ENCODE measurements around the gene SGK1.
"Not testable (repeated sequence)": the region's sequence is repeated elsewhere in the genome, so short reads cannot be mapped to it uniquely, and the experiment has no call there.

Gene SGK1

DNA sequence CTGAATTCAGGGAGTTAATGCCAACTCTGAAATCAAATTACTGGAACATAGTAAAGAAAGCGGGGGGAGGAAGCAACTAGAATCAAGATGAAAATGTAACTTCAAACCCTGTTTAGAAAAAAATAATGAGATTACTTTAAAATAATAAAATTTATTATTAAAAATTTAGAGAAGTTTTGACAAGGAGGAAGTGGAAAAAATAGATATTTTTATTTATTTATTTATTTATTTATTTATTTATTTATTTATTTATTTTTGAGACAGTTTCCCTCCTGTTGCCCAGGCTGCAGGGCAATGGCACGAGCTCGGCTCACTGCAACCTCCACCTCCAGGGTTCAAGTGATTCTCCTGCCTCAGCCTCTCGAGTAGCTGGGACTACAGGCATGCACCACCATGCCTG, 82.6 kb downstream of the SGK1 start:
- DNase-seq; H3K27ac ChIP-seq (ENCODE audit: insufficient read depth, low read length, poor library complexity, severe bottlenecking); H3K9me3 ChIP-seq (ENCODE audit: control insufficient read depth, low read length); H3K27me3 ChIP-seq (replicated peaks; ENCODE audit: control insufficient read depth, insufficient read depth, low read length, poor library complexity, severe bottlenecking); H3K4me1 ChIP-seq (ENCODE audit: control insufficient read depth, insufficient read depth, low read length, poor library complexity, severe bottlenecking); H3K36me3 ChIP-seq (ENCODE audit: control insufficient read depth, insufficient read depth, low read length); H3K4me3 ChIP-seq (ENCODE audit: insufficient read depth, low read depth, low read length, poor library complexity, severe bottlenecking): not testable (repeated sequence)

DNA sequence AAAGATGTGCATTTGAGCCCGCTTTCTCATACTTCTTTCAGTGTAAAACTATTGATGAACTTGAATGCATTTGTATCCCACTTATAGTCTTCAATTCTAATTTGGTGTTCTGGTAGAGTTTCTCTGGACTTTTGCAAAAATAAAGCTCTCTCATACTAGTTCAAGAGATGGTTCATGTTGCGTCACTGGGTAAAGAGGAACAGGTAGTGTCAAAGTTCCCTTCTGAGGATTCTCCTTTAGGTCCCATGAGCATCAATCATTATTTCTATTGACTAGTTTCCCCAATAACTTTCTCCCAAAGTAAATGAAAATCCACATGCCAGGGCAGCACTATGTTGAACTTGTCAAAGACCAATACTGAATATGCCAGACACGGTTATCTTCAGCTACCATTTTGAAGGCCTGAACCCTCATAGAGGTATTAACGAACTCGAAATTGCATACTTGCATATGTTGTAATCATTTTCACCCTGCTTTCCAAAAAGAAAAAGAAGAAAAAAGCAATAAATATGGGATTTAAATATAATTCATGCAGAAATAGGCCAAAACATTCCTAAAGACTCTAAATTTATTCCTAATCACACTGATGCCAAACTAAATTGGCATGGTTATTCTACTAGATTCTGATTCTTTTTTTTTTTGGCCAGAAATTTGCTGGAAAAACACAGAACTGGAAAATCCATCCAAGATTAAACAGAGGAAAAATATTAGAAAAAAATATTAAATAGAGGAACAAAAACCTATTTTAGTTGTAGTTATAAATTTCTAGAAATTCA, 84.5 kb downstream of the SGK1 start:
- H3K27ac ChIP-seq (ENCODE audit: insufficient read depth, low read length, poor library complexity, severe bottlenecking): no peak overlapping the region
- no peak overlapping the region for H3K4me3 ChIP-seq (ENCODE audit: insufficient read depth, low read depth, low read length, poor library complexity, severe bottlenecking)
- H3K4me1 ChIP-seq (ENCODE audit: control insufficient read depth, insufficient read depth, low read length, poor library complexity, severe bottlenecking): no peaks in the 10 kb centered on the region
- H3K9me3 ChIP-seq (ENCODE audit: control insufficient read depth, low read length): no peaks in the 10 kb centered on the region
- no peak for DNase-seq
- H3K27me3 ChIP-seq (replicated peaks; ENCODE audit: control insufficient read depth, insufficient read depth, low read length, poor library complexity, severe bottlenecking): no peaks in the 10 kb centered on the region
- H3K36me3 ChIP-seq (ENCODE audit: control insufficient read depth, insufficient read depth, low read length): no peaks in the 10 kb centered on the region

DNA sequence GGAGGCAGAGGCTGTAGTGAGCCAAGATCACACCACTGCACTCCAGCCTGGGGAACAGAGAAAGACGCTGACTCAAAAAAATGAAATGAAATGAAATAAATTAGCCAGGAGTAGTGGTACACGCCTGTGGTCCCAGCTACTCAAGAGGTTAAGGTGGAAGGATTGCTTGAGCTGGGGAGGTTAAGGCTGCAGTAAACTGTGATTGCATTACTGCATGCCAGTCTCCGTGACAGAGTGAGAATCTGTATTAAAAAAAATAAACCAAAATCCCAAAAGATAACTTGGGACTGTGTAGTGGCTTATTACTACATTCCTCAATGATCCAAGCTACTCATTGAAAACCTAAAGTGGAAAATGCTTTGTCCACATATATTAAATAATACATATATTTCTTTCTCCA, 87.0 kb downstream of the SGK1 start:
- no peaks in the 10 kb centered on the region for H3K27me3 ChIP-seq (replicated peaks; ENCODE audit: control insufficient read depth, insufficient read depth, low read length, poor library complexity, severe bottlenecking)
- no peaks in the 10 kb centered on the region for H3K4me1 ChIP-seq (ENCODE audit: control insufficient read depth, insufficient read depth, low read length, poor library complexity, severe bottlenecking)
- no peak overlapping the region for H3K27ac ChIP-seq (ENCODE audit: insufficient read depth, low read length, poor library complexity, severe bottlenecking)
- DNase-seq: no peak
- H3K9me3 ChIP-seq (ENCODE audit: control insufficient read depth, low read length): no peaks in the 10 kb centered on the region
- no peaks in the 10 kb centered on the region for H3K36me3 ChIP-seq (ENCODE audit: control insufficient read depth, insufficient read depth, low read length)
- H3K4me3 ChIP-seq (ENCODE audit: insufficient read depth, low read depth, low read length, poor library complexity, severe bottlenecking): no peak overlapping the region

DNA sequence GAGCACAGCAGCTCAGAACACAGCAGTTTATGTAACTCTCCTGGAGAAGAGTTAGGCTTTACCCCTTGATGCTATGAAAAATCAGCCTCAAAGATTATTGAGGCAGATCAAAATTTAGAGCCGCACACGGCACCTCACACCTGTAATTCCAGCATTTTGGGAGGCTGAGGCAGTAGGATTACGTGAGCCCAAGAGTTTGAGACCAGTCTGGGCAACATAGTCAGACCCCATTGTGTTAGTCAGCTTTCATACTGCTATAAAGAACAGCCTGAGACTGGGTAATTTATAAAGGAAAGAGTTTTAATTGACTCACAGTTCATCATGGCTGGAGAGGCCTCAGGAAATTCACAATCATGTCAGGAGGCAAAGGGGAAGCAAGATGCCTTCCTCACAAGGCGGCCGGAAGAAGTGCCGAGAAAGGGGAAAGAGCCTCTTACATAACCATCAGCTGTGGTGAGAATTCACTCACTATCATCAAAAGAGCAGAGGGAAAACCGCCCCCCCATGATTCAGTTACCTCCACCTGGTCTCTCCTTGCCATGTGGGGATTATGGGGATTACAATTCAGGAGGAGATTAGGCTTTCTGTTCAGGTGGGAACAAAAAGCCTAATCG, 87.7 kb downstream of the SGK1 start:
- H3K4me1 ChIP-seq (ENCODE audit: control insufficient read depth, insufficient read depth, low read length, poor library complexity, severe bottlenecking): no peaks in the 10 kb centered on the region
- H3K36me3 ChIP-seq (ENCODE audit: control insufficient read depth, insufficient read depth, low read length): no peaks in the 10 kb centered on the region
- DNase-seq: no peak

DNA sequence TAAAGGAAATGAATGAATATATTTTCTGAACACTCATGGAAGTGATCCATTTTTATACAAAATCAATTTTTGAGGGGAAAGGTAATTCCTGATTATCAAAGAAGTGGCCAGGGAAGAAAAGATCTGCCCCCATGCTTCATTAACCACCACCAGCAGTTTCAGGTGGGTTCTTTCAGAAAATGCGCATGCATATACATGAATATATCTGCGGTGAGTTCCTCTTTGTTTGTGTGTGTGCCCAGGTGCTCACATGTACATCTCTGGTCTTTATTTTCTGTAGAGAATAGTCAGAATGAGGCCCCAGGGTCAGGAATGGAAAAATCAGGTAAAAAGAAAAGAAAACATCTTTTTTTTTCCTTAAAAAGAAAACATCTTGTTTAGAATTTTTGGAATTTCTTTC, 88.4 kb downstream of the SGK1 start:
- no peaks in the 10 kb centered on the region for H3K36me3 ChIP-seq (ENCODE audit: control insufficient read depth, insufficient read depth, low read length)
- H3K4me3 ChIP-seq (ENCODE audit: insufficient read depth, low read depth, low read length, poor library complexity, severe bottlenecking): no peak overlapping the region
- no peaks in the 10 kb centered on the region for H3K27me3 ChIP-seq (replicated peaks; ENCODE audit: control insufficient read depth, insufficient read depth, low read length, poor library complexity, severe bottlenecking)
- H3K27ac ChIP-seq (ENCODE audit: insufficient read depth, low read length, poor library complexity, severe bottlenecking): no peak overlapping the region
- no peaks in the 10 kb centered on the region for H3K9me3 ChIP-seq (ENCODE audit: control insufficient read depth, low read length)
- H3K4me1 ChIP-seq (ENCODE audit: control insufficient read depth, insufficient read depth, low read length, poor library complexity, severe bottlenecking): no peaks in the 10 kb centered on the region
- DNase-seq: no peak

More for the DNA sequence above, 87.7 kb downstream of the SGK1 start:
- Histone ChIP-seq H3K4me3 (ENCODE audit: insufficient read depth, low read depth, low read length, poor library complexity, severe bottlenecking) (no peak overlapping the region), H3K9me3 (ENCODE audit: control insufficient read depth, low read length) (no peaks in the 10 kb centered on the region), H3K27me3 (replicated peaks; ENCODE audit: control insufficient read depth, insufficient read depth, low read length, poor library complexity, severe bottlenecking) (no peaks in the 10 kb centered on the region), H3K27ac (ENCODE audit: insufficient read depth, low read length, poor library complexity, severe bottlenecking) (no peak overlapping the region)

DNA sequence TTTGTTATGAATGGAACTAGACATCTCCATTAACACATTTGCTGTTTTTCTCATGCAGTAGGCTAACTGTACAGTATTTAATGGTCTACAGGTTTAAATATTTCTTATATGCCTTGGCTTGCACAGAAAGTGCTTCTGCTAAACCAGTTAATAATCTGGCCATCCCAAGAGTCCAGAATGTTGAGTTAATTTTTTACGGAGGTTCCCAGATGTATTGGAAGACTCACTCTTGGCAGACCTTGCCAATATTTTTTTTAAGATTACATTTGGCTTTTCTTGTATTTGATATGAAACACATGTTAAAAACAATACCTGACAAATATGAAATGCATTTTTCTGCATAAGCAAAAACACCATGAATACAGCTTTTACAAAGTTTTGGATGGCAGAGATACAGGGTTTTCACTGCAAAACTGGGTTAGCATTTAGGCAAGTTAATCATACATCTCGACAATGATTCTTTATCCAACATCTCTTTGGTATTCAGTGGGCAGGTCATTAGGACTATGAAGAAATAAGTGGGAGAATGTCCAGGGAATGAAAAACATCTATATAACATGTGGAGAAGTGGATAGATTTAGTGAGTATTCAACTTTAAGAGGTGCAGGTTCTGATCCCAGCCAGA, 94.0 kb downstream of the SGK1 start:
- Histone ChIP-seq H3K9me3 (ENCODE audit: control insufficient read depth, low read length) (no peaks in the 10 kb centered on the region), H3K4me3 (ENCODE audit: insufficient read depth, low read depth, low read length, poor library complexity, severe bottlenecking) (no peak overlapping the region), H3K4me1 (ENCODE audit: control insufficient read depth, insufficient read depth, low read length, poor library complexity, severe bottlenecking) (no peaks in the 10 kb centered on the region), H3K27me3 (replicated peaks; ENCODE audit: control insufficient read depth, insufficient read depth, low read length, poor library complexity, severe bottlenecking) (no peaks in the 10 kb centered on the region), H3K36me3 (ENCODE audit: control insufficient read depth, insufficient read depth, low read length) (no peaks in the 10 kb centered on the region), H3K27ac (ENCODE audit: insufficient read depth, low read length, poor library complexity, severe bottlenecking) (no peak overlapping the region)
- no peak for DNase-seq

DNA sequence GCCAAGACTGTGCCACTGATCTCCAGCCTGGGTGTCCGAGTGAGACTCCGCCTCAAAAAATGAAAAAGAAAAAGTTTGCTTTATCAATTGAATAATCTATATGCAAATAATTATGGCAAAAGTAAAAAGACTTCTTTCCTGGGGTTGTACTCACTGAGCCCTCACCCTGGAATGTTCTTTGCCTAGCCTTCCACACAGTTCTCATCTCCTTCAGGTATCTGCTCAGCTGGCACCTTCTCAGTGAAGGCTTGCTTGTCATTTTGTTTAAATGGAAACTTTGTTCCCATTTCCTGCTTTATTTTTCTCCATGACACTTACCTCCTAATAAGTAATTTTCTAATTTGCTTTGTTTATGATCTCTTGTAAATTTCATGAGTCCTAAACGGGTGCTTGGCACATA, 96.7 kb downstream of the SGK1 start:
- H3K27ac ChIP-seq (ENCODE audit: insufficient read depth, low read length, poor library complexity, severe bottlenecking): no peak overlapping the region
- no peak overlapping the region for H3K4me3 ChIP-seq (ENCODE audit: insufficient read depth, low read depth, low read length, poor library complexity, severe bottlenecking)
- H3K27me3 ChIP-seq (replicated peaks; ENCODE audit: control insufficient read depth, insufficient read depth, low read length, poor library complexity, severe bottlenecking): no peaks in the 10 kb centered on the region
- no peaks in the 10 kb centered on the region for H3K9me3 ChIP-seq (ENCODE audit: control insufficient read depth, low read length)
- no peak for DNase-seq
- no peaks in the 10 kb centered on the region for H3K36me3 ChIP-seq (ENCODE audit: control insufficient read depth, insufficient read depth, low read length)
- H3K4me1 ChIP-seq (ENCODE audit: control insufficient read depth, insufficient read depth, low read length, poor library complexity, severe bottlenecking): no peaks in the 10 kb centered on the region

DNA sequence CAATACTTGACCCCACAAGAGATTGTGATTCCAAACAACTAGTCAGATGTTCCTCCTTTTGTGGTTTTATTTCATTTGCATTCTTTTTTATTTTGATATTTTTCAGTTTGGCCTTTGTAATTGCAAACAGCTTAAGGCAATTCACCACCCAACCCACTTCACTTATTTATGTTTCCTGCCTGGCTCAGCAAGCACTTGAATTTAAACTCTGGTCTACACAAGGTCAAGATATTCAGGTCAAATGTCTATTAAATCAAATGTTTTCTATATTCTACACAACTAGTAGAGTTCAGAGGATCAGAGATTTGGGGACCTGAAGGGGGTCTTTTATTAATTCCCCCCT, 100.1 kb downstream of the SGK1 start:
- H3K4me1 ChIP-seq (ENCODE audit: control insufficient read depth, insufficient read depth, low read length, poor library complexity, severe bottlenecking): no peaks in the 10 kb centered on the region
- H3K9me3 ChIP-seq (ENCODE audit: control insufficient read depth, low read length): no peaks in the 10 kb centered on the region
- H3K27ac ChIP-seq (ENCODE audit: insufficient read depth, low read length, poor library complexity, severe bottlenecking): no peak overlapping the region
- no peaks in the 10 kb centered on the region for H3K27me3 ChIP-seq (replicated peaks; ENCODE audit: control insufficient read depth, insufficient read depth, low read length, poor library complexity, severe bottlenecking)
- H3K4me3 ChIP-seq (ENCODE audit: insufficient read depth, low read depth, low read length, poor library complexity, severe bottlenecking): no peak overlapping the region
- no peaks in the 10 kb centered on the region for H3K36me3 ChIP-seq (ENCODE audit: control insufficient read depth, insufficient read depth, low read length)
- no peak for DNase-seq

DNA sequence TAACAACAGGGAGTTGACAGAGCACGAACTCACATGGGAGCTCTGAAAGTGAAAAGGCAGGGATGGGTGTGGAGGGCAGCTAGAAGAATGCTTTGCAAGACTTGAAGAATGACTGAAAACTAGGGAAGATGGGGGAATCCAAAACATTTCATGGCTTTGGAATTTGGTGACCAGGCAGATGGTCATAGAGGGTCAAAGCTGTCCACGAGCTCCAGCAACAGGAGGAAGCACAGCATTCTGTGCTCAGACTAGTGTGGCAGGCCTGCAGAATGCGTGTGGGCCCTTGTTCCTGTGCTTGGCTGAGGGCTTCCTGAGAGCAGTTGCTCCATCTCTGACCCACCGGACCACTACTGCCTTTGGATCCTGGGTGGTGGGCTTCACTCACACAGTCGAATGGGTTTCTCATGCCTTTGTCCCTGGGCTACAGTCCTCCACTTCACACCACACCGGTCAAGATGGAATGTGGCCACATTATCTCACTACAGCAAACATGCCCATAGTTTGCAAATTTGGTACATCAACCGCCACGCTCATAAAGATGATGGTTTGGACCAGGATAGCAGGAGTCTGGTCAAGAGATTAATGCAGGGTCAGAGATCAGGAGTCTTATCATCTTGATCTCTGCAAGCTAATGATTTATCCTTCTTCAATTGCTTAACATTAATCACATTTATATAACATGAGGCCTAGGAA, 100.7 kb downstream of the SGK1 start:
- DNase-seq: no peak
- no peaks in the 10 kb centered on the region for H3K4me1 ChIP-seq (ENCODE audit: control insufficient read depth, insufficient read depth, low read length, poor library complexity, severe bottlenecking)
- no peaks in the 10 kb centered on the region for H3K36me3 ChIP-seq (ENCODE audit: control insufficient read depth, insufficient read depth, low read length)
- H3K27me3 ChIP-seq (replicated peaks; ENCODE audit: control insufficient read depth, insufficient read depth, low read length, poor library complexity, severe bottlenecking): no peaks in the 10 kb centered on the region
- no peak overlapping the region for H3K4me3 ChIP-seq (ENCODE audit: insufficient read depth, low read depth, low read length, poor library complexity, severe bottlenecking)
- no peaks in the 10 kb centered on the region for H3K9me3 ChIP-seq (ENCODE audit: control insufficient read depth, low read length)
- no peak overlapping the region for H3K27ac ChIP-seq (ENCODE audit: insufficient read depth, low read length, poor library complexity, severe bottlenecking)

All from effector memory CD4-positive, alpha-beta T cell (primary cell).